Measurements from ENCODE around the gene NXT1. TPM values are rescaled to one million over a fixed set of nuclear protein-coding genes. Genes with fewer than 3 reads are reported as not detected.

NXT1 gene
- 82.0 and 98.0 TPM in 2 replicates for total RNA-seq (2014; rRNA removed)
- Bru-seq, nascent RNA: percentile 82 among the genes with signal in this experiment
- percentile 89 among the genes with signal in this experiment for BruChase-seq, experiment 1, labeled RNA remaining after a 6-hour chase
- BruChase-seq, experiment 2, labeled RNA remaining after a 2-hour chase: percentile 84 among the genes with signal in this experiment
- long read RNA-seq, transcript NXT1-201 (2 exons, 1,123 nt): major isoform, 83 of 94 reads
- long read RNA-seq, partial matches to known transcripts: 10 of 94 reads
- long read RNA-seq, other reads (novel, unspliced or antisense): 1 of 94 reads

DNA sequence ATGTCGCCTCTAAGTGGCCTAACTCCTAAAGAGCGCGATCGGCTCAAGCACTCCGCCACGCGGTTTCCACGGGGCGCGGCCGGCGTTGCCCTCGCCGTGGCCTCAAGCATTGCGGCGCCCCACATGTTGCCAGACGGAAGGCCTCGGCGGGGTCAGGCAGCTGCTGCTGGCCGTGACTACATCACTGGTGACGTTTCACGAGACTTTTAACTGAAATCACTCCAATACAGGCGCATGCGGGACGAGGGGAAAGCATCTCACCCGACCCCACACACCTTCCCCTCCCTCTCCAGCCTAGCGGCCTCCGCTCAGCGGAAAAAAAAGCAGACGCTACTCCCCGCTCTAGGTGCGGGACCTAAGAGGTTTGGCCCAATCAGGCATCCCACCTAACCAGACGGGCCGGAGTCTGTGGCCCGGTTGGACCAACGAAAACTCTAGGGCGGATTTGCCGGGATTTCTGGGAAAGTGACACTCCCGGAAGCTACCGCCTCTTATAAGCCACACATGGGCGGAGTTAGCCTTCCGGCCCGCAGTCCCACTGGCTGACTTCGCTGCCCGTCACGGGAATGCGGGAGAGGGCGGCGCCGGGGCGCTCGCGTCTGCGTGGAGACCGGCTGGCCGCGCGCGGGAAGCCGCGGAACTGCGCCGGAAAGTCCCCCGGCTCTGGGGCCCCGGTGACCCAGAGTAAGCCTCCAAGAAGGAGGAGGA lies at the start of gene NXT1:
TSS of gene NXT1 (plus strand) at position 596 of the 708 bp plus-strand sequence. CDS start 3,251 bp downstream, outside the sequence.
- Histone ChIP-seq H3K4me1 (ENCODE audit: insufficient read depth, low read length) (peaks cover 18% of the 10 kb centered on the region), H3K27me3 (ENCODE audit: low read length) (no peaks in the 10 kb centered on the region), H3K4me3 (ENCODE audit: low read length) (peak within 1 kb of the TSS; percentile 89), H3K27ac (ENCODE audit: low read length) (peak within 1 kb of the TSS; percentile 87), H3K4me2 (ENCODE audit: low read length) (peak within 1 kb of the TSS; percentile 97), H3K9ac (ENCODE audit: low read length) (peak within 1 kb of the TSS; percentile 99), H3K9me2 (replicated peaks; ENCODE audit: low read length) (no peaks in the 10 kb centered on the region), H2AFZ (ENCODE audit: low read length) (peak within 1 kb of the TSS; percentile 95), H3K9me3 (ENCODE audit: low read length) (no peaks in the 10 kb centered on the region), H3K79me2 (ENCODE audit: low read length) (peaks cover 48% of the 10 kb centered on the region), H4K20me1 (ENCODE audit: low read length) (peaks cover 22% of the 10 kb centered on the region), H3F3A (ENCODE audit: low read length, unreplicated experiment) (no peaks in the 10 kb centered on the region), H3K36me3 (ENCODE audit: low read depth, low read length) (peaks cover 17% of the 10 kb centered on the region; the same call in 1 of the 2 replicates)
- TF ChIP-seq, protein P1, sequence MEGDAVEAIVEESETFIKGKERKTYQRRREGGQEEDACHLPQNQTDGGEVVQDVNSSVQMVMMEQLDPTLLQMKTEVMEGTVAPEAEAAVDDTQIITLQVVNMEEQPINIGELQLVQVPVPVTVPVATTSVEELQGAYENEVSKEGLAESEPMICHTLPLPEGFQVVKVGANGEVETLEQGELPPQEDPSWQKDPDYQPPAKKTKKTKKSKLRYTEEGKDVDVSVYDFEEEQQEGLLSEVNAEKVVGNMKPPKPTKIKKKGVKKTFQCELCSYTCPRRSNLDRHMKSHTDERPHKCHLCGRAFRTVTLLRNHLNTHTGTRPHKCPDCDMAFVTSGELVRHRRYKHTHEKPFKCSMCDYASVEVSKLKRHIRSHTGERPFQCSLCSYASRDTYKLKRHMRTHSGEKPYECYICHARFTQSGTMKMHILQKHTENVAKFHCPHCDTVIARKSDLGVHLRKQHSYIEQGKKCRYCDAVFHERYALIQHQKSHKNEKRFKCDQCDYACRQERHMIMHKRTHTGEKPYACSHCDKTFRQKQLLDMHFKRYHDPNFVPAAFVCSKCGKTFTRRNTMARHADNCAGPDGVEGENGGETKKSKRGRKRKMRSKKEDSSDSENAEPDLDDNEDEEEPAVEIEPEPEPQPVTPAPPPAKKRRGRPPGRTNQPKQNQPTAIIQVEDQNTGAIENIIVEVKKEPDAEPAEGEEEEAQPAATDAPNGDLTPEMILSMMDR (conservative IDR thresholded peaks at IDR 0.05; ENCODE audit: low read depth, low read length): no peak
- TF ChIP-seq EZH2phosphoT487 (IDR thresholded peaks at IDR 0.05; ENCODE audit: borderline replicate concordance, low read length) (no peak), EZH2 (IDR thresholded peaks at IDR 0.05; ENCODE audit: low read length, unreplicated experiment) (no peak)
- ChIA-PET POLR2A (ENCODE audit: unreplicated experiment) (interaction anchor here (0.5 to 1.8 kb wide), 8 partner anchors 8 to 838 kb away, joined by 3 to 20 read pairs (median 4); partner anchors contain the start of gene GZF1), CTCF (interaction anchor here (0.5 to 1.3 kb wide), 13 partner anchors 8 to 1012 kb away, joined by 3 to 15 read pairs (median 4); partner anchors contain the start of gene NAPB)
- intact Hi-C loops (cut with micrococcal nuclease): loop anchor here (1.0 to 10.0 kb wide), 6 partner anchors 8 to 1004 kb away; partner anchors contain the start of genes GZF1 and NAPB
- BruUV-seq (replicated peaks): TSS peak; percentile 77
- ATAC-seq: peak; percentile 87
- peak; percentile 99 for DNase-seq

DNA sequence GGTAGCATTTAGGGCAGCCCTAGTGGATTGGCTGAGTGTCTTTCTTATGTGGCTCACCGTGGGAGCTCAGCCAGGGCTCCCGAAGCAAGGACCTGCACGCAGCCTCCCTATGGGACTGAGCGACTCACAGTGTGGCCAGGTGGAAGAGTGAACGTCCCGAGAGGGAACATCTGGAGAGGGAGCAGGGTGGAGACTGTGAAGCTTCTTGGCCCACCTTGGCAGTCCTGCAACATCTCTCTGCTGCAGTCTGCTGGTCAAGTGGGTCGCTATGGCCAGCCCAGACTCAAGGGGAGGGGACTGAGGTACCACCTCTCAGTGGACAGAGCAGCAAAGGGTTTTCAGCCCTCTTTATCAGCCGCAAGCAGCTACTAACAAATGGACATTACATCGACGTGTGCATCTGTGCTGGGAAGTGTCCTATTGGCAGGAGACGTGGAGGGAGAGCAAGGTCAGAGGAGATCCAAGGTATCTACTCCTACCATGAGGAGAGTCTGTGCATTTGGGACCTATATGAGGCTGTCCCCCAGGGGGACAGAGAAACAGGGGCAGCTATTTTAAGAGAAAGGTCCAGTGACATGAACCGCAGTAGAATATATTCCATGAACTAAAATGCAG lies 49.0 kb upstream of the NXT1 start:
- Histone ChIP-seq H3K4me3 (ENCODE audit: low read length) (no peak overlapping the region), H3K4me1 (ENCODE audit: insufficient read depth, low read length) (no peaks in the 10 kb centered on the region), H2AFZ (ENCODE audit: low read length) (no peak overlapping the region), H3F3A (ENCODE audit: low read length, unreplicated experiment) (no peaks in the 10 kb centered on the region), H3K4me2 (ENCODE audit: low read length) (no peak overlapping the region), H3K9me3 (ENCODE audit: low read length) (no peaks in the 10 kb centered on the region), H3K27me3 (ENCODE audit: low read length) (peaks cover 95% of the 10 kb centered on the region), H3K9ac (ENCODE audit: low read length) (no peak overlapping the region), H3K27ac (ENCODE audit: low read length) (no peak overlapping the region), H3K9me2 (replicated peaks; ENCODE audit: low read length) (no peaks in the 10 kb centered on the region), H4K20me1 (ENCODE audit: low read length) (no peaks in the 10 kb centered on the region), H3K36me3 (ENCODE audit: low read depth, low read length) (no peaks in the 10 kb centered on the region), H3K79me2 (ENCODE audit: low read length) (no peaks in the 10 kb centered on the region)
- DNase-seq (no peak), ATAC-seq (no peak)
- ChIA-PET POLR2A (ENCODE audit: unreplicated experiment) (no interaction called here), CTCF (no interaction called here)
- intact Hi-C loops (cut with micrococcal nuclease): no loop called here
- TF ChIP-seq, protein P1 (conservative IDR thresholded peaks at IDR 0.05; ENCODE audit: low read depth, low read length): no peak
- no peak for TF ChIP-seq EZH2 (IDR thresholded peaks at IDR 0.05; ENCODE audit: low read length, unreplicated experiment)
- TF ChIP-seq EZH2phosphoT487 (IDR thresholded peaks at IDR 0.05; ENCODE audit: borderline replicate concordance, low read length): no peak
- BruUV-seq (replicated peaks): no TSS peak

Measured in PC-3 (cell line).